ENCODE results near the gene NDUFA12.

Gene NDUFA12

DNA sequence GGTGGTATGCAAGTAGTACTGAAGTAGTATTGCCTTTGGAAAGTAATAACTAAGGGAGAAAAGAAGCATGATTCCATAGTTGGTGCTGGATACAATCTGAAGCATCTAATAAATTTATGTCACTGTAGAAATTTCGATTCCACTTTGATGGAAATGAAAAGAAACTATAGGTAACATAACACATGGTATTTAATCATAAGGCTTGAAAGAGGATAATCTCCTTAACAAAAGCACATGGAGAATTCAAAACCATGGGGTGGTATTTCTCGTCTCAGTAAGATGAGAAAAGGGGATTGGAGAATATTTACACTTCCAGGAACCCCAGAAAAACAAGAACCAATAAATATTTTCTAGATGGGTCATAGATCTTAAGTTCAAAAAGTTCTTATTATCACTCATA lies 72.7 kb downstream of the NDUFA12 start:
- DNase-seq = no peak

GRCh38 chr12:94930216-94930654 lies 73.3 kb downstream of the NDUFA12 start:
- DNase-seq = no peak

DNA sequence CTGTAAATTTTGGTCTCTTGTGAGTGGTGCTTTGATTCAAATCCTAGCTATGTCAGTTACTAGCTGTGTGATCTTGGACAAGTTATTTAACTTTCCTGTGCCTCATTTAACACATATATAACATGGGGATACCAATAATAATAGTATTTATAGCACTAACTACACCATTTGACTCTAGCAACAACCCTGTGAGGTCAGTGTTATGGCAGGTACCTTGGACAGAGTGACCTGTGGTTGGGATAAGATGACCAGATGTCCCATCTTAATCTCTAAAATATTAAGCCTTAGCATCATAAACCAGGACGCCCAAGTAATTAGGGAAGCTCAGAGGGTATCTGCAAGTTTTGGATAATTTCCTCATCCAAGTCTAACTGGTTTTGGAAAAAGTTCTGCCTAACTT lies 73.7 kb downstream of the NDUFA12 start:
- no peak for DNase-seq

DNA sequence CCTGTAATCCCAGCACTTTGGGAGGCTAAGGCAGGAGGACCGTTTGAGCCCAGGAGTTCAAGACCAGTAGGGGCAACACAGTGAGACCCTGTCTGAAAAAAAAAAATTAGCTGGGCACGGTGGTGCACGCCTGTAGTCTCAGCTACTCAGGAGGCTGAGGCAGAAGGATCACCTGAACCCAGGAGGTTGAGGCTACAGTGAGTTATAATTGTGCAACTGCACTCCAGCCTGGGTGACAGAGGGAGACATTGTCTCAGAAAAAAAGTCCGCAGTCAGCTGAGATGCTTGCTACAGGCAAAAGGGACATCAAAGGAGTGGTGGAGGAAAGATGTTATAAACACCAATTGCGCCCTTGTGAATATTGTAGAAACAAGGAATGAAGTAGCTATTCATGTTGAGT lies 77.8 kb downstream of the NDUFA12 start:
- DNase-seq = no peak

GRCh38 chr12:94925206-94925605 lies 78.3 kb downstream of the NDUFA12 start:
- DNase-seq = no peak

DNA sequence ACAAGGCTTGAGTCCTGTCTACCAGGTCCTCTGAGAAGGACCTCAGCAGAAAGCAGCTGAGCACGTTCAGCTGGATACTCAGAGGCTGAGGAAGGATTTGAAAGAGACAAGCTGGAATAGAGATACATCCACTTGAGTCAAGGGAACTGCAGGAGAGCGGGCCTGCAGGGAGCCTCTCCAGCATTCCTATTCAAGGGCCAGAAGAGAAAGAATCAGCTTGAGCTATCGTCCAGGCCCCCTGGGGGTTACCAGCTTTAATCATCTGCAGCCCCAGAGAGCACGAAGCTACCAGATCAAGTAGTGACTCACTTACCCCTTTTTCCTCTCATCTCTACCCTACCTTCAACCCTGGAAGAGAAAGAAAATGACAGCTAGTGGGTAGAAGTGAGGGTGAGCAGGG lies 80.9 kb downstream of the NDUFA12 start:
- DNase-seq = no peak

Data from midbrain (tissue), 1 donor.